Transverse colon (tissue), 4 donors: ENCODE results near the gene FER.

Experiments used
- EP300 ChIP-seq: sonication (generic); formaldehyde crosslinking; IDR thresholded peaks from one replicate; pipeline ENCODE4 v1.6.1; 2017; ENCODE audit warnings: antibody characterized with exemption, low read depth
- POLR2A ChIP-seq: fragments of 450-650 bp; IDR thresholded peaks from one replicate; pipeline ENCODE4 v1.6.1; 2016; ENCODE audit warnings: antibody characterized with exemption, mild to moderate bottlenecking, moderate library complexity
- POLR2AphosphoS5 ChIP-seq, 3 donors: sonication (generic); formaldehyde crosslinking; IDR thresholded peaks; one replicate each; pipeline ENCODE4 v1.6.1; 2016; ENCODE audit warnings: antibody characterized with exemption in 3 of 3
- TF ChIP-seq, protein P1 (sequence below), 5 experiments: fragments of 200-600 bp in 3 of 5; fragments of 450-650 bp in 2 of 5; sonication (generic) in 3 of 5; IDR thresholded peaks; 1 replicate in 2 of 5; 2 replicates in 3 of 5; pipeline ENCODE4 v1.5.1; 2016 to 2017; ENCODE audit warnings: antibody characterized with exemption in 5 of 5, inconsistent platforms in 3 of 5, mild to moderate bottlenecking in 2 of 5, moderate library complexity in 1 of 5

DNA sequence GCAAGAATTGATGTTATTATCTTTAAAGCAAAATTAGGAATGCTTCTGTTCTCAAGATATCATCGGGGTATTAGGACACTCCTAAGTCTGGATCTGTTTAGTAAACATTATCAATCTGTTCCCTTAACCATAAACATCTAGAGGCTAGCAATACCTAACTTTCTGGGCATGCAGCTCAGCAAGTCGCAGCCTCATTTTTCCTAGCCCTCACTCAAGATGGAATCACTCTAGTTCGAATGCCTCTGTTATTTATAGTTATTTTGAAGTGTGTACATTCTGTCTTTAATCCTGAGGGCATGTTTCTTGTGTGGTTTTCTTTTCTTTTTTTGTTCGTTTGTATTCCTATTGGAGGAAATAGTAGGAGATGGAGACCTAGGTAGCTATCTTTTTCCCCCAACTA, 66.9 kb downstream of the FER start:
- no peak for TF ChIP-seq POLR2AphosphoS5 (IDR thresholded peaks at IDR 0.05)
- TF ChIP-seq POLR2A: no peak
- TF ChIP-seq, protein P1, sequence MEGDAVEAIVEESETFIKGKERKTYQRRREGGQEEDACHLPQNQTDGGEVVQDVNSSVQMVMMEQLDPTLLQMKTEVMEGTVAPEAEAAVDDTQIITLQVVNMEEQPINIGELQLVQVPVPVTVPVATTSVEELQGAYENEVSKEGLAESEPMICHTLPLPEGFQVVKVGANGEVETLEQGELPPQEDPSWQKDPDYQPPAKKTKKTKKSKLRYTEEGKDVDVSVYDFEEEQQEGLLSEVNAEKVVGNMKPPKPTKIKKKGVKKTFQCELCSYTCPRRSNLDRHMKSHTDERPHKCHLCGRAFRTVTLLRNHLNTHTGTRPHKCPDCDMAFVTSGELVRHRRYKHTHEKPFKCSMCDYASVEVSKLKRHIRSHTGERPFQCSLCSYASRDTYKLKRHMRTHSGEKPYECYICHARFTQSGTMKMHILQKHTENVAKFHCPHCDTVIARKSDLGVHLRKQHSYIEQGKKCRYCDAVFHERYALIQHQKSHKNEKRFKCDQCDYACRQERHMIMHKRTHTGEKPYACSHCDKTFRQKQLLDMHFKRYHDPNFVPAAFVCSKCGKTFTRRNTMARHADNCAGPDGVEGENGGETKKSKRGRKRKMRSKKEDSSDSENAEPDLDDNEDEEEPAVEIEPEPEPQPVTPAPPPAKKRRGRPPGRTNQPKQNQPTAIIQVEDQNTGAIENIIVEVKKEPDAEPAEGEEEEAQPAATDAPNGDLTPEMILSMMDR (IDR thresholded peaks at IDR 0.05): no peak
- TF ChIP-seq EP300: no peak
